Chondrocyte (in vitro differentiated cells): ENCODE data around the gene TMEM106C. TPM values are rescaled to one million over a fixed set of nuclear protein-coding genes. Genes with fewer than 3 reads are reported as not detected.

Experiments used
- DNase-seq: peaks from one replicate; pipeline ENCODE4 v3.0.0; 2021; ENCODE audit warnings: mixed read lengths, low spot score
- H3K27ac Mint-ChIP-seq: one replicate; pipeline ENCODE4 v1.8.0; 2021; ENCODE audit warnings: mild to moderate bottlenecking, moderate library complexity, mixed read lengths; ENCODE audit not compliant: unreplicated experiment
- H3K27me3 Mint-ChIP-seq: 2 replicates; pipeline ENCODE4 v1.8.0; 2021; ENCODE audit warnings: low read depth, mixed read lengths
- H3K36me3 Mint-ChIP-seq: 2 replicates; pipeline ENCODE4 v1.8.0; 2021; ENCODE audit warnings: low read depth, mixed read lengths
- H3K4me1 Mint-ChIP-seq: 2 replicates; pipeline ENCODE4 v1.8.0; 2021; ENCODE audit warnings: low read depth, mild to moderate bottlenecking, mixed read lengths
- H3K4me3 Mint-ChIP-seq: one replicate; pipeline ENCODE4 v1.8.0; 2021; ENCODE audit warnings: mild to moderate bottlenecking, moderate library complexity, mixed read lengths; ENCODE audit not compliant: unreplicated experiment
- H3K9me3 Mint-ChIP-seq: 2 replicates; pipeline ENCODE4 v1.8.0; 2021; ENCODE audit warnings: low read depth, mixed read lengths
- total RNA-seq: library from RNA; stranded (reverse); gene quantifications from 3 replicates; pipeline ENCODE4 v1.2.1, GENCODE V29; 2021
- TF ChIP-seq, protein P1 (sequence below): fragments of 200-600 bp; sonication (generic); IDR thresholded peaks from 2 replicates; pipeline ENCODE4 v1.5.0; 2021; ENCODE audit warnings: antibody characterized with exemption, mild to moderate bottlenecking, moderate library complexity

The TMEM106C gene
- total RNA-seq, 1 donor from 2014 or later = 54.3 TPM

DNA sequence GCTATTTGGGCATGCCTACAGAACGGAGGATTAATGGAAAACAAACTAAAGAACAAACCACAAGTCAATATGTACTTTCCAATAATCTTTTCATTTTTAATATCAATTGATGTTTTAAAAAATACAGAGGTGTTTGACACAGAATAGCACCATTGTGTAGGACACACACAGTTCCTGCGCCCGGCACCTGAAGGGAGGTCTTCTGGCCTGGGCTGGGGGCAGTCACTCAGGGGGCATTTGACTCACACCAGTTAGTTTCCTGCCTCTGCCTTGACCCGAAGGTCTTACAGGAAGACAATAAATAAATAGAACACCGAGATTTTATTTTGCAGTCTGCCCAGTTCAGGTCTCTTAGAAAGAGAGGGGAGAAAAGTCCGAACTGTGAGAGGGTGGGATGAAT, 9.5 kb downstream of the TMEM106C start:
- Mint-ChIP-seq H3K27me3 (no peaks in the 10 kb centered on the region), H3K4me3 (no peak overlapping the region), H3K9me3 (no peaks in the 10 kb centered on the region), H3K36me3 (no peaks in the 10 kb centered on the region), H3K27ac (no peak overlapping the region), H3K4me1 (peaks cover 6% of the 10 kb centered on the region)
- DNase-seq = no peak
- TF ChIP-seq, protein P1, sequence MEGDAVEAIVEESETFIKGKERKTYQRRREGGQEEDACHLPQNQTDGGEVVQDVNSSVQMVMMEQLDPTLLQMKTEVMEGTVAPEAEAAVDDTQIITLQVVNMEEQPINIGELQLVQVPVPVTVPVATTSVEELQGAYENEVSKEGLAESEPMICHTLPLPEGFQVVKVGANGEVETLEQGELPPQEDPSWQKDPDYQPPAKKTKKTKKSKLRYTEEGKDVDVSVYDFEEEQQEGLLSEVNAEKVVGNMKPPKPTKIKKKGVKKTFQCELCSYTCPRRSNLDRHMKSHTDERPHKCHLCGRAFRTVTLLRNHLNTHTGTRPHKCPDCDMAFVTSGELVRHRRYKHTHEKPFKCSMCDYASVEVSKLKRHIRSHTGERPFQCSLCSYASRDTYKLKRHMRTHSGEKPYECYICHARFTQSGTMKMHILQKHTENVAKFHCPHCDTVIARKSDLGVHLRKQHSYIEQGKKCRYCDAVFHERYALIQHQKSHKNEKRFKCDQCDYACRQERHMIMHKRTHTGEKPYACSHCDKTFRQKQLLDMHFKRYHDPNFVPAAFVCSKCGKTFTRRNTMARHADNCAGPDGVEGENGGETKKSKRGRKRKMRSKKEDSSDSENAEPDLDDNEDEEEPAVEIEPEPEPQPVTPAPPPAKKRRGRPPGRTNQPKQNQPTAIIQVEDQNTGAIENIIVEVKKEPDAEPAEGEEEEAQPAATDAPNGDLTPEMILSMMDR = no peak

DNA sequence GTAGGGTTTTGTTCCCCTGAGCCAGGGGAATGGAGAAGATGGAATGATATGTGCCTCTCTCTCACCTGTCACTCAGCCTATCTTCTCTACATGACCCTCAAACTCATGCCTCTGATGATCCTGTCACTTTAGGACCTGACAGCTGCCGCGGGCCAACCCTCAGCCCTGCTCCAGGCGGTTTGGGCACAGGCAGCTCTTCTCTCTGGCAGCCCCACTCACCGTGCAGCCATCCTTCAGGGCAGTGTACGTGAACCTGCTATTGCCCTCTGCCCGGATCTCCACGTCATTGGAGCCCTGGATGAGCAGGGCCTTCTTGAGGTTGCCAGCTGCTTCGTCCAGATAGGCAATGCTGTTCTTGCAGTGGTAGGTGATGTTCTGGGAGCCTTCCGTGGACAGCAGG, 10.5 kb downstream of the TMEM106C start:
- Mint-ChIP-seq H3K4me3 (no peak overlapping the region), H3K27me3 (peaks cover under 1% of the 10 kb centered on the region), H3K4me1 (no peaks in the 10 kb centered on the region), H3K27ac (no peak overlapping the region), H3K36me3 (no peaks in the 10 kb centered on the region), H3K9me3 (no peaks in the 10 kb centered on the region)
- TF ChIP-seq, protein P1 = no peak
- no peak for DNase-seq

DNA sequence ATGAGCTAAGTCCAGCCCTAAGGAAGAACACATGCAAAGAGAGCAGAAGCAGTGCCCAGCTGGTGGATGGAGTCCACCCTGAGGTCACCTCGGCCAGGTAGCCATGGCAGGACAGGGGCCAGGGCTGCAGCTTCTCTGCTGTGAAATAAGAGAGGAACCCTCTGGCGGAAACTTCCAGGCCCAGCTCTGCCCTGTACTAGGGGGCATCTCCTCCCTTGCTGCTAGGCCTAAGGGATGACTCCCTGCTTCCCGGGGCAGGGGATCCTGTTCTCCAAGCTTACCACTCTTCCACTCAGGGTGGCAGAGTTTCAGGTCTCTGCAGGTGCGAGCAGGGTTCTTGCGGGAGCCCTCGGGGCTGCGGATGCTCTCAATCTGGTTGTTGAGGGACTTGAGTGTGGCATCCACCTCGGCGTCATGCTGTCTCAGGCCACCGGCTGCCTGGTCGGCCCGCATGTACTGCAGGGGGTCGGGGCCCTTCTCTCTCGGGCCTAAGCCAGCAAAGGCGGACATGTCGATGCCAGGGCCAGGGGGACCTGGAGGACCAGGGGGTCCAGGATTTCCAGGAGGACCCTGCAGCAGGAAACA, 11.7 kb downstream of the TMEM106C start:
- no peaks in the 10 kb centered on the region for H3K9me3 Mint-ChIP-seq

DNA sequence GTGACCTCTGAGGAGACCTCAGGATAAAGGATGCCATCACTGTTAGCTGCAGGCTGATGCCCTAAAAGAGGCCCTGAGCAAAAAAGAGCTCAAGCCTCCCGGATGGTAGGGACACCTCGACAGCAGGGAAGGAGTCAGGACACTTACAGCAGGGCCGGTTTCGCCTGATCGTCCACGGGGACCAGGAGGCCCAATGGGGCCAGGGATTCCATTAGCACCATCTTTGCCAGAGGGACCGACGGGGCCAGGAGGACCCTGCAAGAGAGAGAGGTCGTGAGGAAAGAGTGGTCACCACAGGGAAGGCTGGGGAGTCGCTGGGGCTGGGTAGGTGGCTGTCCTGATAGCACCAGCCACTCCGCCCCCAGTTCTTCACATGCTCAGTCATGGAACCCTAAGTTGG, 12.4 kb downstream of the TMEM106C start:
- Mint-ChIP-seq H3K9me3 (no peaks in the 10 kb centered on the region), H3K36me3 (no peaks in the 10 kb centered on the region), H3K4me1 (no peaks in the 10 kb centered on the region), H3K4me3 (no peak overlapping the region), H3K27me3 (peaks cover 5% of the 10 kb centered on the region), H3K27ac (no peak overlapping the region)
- no peak for DNase-seq
- TF ChIP-seq, protein P1 = no peak

More for the DNA sequence above, 11.7 kb downstream of the TMEM106C start:
- Mint-ChIP-seq H3K4me1 (no peaks in the 10 kb centered on the region), H3K27ac (no peak overlapping the region), H3K36me3 (no peaks in the 10 kb centered on the region), H3K4me3 (no peak overlapping the region), H3K27me3 (peaks cover 3% of the 10 kb centered on the region)
- TF ChIP-seq, protein P1 = no peak
- no peak for DNase-seq

DNA sequence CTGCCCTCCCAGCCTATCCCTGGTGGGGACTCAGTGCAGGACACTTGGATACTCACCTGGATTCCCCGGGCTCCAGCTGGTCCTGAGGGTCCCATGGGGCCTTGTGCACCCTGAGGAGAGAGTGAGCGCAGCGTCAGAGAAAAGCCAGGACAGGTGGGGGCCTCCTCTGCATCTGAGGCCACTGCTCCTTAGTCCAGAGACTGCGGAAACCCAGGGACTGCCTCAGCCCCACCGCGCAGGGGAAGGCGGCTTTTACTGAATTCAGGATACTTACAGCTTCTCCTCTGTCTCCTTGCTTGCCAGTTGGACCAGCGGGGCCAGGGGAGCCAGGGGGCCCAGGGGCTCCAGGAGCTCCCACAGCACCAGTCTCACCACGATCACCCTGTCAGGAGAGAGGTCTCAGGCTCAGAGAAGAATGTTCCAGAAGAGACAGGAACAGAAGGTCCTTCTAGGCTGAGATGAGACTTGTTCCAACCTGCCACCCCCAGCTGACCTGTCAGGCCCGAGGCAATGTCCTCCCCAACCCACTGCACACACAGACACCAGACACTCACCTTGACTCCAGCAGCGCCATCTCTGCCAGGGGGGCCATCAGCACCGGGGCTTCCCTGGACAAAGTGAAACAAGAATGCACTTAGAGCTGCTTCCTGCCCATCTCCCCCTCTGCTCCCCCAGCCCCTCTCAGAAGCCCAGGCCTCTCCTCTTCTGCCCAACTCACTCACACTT, 13.8 kb downstream of the TMEM106C start:
- Mint-ChIP-seq H3K27me3 (peaks cover 5% of the 10 kb centered on the region), H3K36me3 (no peaks in the 10 kb centered on the region), H3K27ac (no peak overlapping the region), H3K4me1 (no peaks in the 10 kb centered on the region), H3K4me3 (no peak overlapping the region), H3K9me3 (no peaks in the 10 kb centered on the region)
- TF ChIP-seq, protein P1 = no peak
- no peak for DNase-seq
